ENCODE results near the gene ESF1.
"Not testable (repeated sequence)": the region's sequence is repeated elsewhere in the genome, so short reads cannot be mapped to it uniquely, and the experiment has no call there.

ESF1 gene

DNA sequence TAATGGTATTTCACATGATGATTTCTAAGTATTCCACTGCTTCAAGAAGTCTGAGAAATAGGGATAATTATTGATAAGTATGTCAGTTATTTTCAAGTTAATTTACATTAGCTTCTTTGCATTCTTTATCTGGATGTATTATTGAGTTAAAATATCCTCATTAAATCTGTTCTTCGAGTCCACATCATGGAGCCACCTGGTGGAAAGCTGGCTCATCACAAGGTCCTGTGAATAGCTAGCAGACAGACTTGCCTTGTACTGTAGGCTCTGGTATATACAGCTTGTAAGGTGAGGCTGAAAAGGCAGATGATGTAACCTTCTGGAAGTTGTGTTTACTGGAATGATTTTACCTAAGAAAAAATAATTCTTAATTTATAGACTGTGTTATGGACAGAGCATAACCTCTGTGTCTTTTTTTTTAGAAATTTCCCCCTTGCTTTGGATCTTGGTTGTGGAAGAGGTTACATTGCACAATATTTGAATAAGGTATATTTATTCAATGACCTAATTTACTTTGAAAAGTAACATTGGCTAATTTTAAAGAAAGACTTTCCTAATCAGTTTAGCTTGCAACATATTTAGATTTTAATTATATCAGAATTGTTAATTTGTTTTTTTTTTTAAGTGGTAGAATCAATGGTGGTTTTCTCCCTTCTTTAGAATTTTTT, 3.6 kb upstream of the ESF1 start:
- peak; percentile 24 to 44 for DNase-seq

DNA sequence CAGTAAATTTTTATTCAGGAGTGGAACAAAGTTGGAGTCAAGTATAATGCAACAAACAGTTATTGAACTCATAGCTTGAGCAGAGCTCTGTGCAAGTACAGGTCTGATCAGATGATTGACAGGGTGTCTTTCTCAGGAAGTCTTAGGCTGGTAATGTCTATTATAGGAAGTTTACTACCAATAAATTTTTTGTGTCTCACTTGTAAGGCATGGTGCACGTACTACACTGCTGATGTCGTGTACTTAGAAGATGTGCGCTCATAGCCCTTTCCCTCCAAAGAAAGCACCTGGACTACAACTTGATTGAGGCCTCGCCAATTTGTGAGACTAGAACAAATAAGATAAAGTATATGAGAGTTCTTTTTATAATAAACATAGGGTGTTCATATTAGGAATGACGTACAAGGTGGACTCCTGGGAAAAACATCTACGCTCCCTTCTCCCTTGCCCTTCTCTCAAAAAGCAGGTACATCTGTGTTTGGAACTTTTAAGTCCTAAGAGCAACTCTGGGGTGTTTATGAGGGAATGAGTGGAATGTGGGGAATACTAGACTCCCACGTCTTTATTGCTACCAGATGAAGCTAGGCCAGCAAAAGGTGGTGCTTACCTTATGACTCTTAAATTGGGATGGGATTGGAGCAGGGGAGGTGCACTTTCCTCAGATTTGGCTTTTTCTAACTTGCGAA, 1.6 kb upstream of the ESF1 start:
- no peak for DNase-seq

DNA sequence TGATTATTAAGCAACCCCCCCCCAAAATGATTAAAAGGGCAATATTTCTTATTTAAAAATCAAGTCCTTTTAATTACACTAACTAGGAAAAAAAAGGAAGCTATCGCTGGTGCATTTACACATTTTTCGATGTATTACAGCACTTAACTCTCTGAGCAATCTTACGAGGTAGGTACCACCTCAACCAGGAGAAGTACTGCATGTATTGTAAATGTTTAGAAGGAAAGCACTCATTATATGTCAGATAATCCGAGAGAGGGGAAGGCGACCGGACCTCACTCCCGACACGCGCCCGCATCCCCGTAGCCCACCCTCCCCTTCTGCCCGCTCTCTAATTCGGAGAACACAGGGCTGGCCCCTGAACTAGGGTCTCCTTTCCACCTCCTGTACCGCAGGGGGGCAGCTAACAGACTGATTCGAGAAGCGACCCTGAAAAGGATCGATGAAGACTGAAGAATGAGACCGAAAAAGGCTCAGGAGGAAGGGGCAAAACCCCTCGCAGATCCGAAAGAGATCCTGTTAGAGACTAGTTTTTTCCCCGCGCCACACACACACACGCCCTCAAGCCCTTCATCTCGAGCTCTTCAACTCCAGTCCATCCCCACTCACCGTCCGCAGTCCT, 337 bp downstream of the ESF1 start:
- no peak for DNase-seq

DNA sequence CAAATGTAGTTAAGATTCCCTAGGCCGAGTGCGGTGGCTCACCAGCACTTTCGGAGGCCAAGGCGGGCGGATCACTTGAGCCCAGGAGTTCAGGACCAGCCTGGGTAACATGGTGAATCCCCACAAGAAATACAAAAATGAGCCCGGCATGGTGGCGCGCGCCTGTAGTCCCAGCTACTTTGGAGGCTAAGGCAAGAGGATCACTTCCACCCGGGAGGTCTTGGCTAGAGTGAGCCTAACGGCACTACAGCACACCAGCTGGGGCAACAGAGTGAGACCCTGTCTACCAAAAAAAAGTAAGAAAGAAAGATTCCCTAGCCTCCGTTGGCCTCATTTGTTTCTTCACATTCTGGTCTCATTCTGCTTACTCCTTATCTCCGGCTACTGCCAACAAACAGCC, 1.2 kb downstream of the ESF1 start:
- no peak for DNase-seq

DNA sequence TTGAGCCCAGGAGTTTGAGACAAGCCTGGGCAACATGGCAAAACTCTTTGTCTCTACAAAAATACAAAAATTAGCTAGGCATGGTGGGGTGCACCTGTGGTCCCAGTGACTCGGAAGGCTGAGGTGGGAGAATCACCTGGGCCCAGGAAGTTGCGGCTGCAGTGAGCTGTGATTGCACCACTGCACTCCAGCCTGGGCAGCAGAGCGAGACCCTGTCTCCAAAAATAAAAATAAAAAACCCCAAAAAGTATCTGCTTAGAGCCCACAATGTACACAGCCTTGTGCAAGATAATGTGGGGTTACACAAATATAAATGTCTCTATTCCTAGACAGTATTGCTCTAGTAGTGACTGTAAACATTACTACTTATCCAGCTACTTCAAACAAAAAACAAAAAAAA, 5.9 kb downstream of the ESF1 start:
- DNase-seq = no peak

DNA sequence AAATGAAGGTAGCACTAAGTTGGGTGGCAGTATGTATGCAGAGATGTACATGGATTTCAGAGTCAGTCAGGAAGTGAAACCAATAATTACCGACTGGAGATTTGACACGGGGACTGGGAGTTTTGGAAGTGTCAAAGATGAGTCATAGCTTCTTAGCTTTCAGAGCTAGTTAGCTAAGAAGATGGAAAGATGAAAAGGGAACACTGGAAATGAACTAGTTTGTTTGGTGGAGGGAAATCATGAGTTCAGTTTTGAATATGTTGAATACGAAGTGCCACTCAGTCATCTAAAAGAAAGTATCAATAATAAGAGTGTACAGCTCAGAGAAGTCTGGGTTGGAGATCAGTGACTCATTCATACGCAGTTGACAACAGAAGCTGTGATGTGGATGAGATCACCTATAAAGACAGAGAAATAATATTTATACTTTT, 7.5 kb downstream of the ESF1 start:
- DNase-seq = no peak

DNA sequence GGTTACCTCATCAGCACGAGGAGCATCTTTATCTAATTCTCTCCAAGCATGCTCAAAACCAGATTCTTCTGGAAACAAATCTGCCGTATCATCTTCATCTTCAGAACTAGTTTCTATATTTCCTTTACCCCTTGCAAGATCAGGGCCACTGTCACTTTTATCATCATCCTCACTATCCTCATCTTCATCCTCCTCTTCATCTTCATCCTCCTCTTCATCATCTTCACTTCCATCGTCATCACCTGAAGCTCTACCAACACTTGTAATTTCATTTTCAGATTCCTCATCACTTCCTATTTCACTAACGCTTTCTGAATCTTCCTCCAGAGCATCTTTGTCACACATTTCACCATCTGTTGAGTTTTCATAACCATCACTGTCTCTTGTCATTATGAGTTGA, 8.9 kb downstream of the ESF1 start:
- DNase-seq = no peak

DNA sequence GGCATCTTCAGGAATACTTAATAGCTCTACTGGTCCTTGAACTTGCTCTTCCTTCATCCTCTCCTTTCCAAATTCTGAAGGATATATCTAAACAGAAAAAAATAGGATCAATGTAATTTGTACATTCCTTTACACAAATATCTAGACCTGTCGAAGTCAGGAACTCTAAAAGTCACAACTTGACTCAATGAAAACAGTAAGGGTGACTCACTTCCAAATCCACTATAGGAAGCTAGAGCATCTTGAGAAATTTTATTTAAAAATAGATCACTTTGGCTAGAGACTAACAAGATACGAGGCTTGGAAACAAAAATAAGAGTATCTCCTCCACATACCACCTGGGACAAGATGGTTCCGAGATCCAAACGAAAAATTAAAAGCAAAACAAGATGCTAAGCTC, 12.2 kb downstream of the ESF1 start:
- no peak for DNase-seq

DNA sequence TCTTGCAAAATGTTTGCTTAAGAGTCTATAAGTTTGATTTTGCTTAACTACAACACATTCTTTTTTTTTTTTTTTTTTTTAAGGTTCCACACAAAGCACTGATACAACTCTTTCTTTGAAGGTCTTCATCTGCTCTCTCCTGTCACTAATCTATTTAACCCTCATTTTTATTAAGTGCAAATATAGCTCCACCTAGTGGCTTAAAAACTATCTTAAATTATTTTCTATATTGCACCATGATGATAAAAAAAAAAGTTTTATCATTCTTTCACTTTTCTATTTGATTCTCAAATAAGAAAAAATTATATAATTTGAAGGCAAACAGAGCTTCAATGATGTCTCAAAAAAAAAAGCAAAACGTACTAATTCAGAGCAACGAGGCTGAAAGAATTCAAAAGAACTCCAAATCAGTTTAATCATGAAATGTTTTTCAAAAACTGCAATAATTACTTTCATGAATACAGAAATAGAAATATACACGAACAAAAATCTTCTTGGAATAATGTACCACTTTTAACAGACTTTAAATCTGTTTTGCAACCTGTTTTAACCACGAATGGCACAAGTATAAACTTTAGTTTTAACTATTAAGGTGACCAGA, 12.8 kb downstream of the ESF1 start:
- peak; percentile 20 to 43 for DNase-seq

DNA sequence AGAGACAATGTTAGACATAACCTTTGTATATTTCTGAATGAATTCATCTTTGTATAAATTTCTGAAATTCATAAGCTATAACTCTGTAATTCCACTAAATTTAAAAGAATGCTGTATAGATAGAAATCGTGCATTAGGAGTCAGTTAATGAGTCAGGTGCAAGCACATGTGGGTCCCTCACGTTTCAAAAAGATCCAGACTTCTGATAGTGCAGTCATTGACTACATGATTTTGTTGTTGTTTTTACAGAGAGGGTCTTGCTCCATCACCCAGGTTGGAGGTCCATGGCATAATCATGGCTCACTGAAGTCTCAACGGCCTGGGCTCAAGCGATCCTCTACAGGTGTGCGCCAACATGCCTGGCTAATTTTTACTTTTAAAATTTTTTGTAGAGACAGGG, 14.6 kb downstream of the ESF1 start:
- DNase-seq = no peak

DNA sequence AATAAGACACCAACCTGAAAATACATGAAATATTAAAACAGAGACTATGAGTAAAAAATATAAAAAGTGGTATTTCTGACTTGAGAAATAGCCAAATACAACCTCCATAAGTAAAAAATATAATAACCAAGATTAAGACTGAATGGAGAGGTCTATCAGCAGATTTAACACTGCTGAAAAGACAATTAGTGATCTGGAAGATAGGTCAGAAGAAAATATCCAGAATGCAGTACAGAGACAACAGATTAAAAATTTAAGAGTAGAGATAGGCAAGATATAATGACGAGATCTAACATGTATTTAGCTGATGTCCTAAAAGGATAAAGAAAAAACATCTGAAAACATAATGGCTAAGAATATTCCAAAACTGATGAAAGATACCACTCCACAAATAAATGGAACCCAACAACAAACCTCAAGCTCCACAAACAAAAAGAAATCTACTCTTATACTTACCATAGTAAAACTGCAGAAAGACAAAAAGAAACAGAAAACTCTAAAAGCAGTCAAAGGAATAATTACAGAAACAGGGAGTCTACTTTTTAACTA, 18.8 kb downstream of the ESF1 start:
- no peak for DNase-seq

DNA sequence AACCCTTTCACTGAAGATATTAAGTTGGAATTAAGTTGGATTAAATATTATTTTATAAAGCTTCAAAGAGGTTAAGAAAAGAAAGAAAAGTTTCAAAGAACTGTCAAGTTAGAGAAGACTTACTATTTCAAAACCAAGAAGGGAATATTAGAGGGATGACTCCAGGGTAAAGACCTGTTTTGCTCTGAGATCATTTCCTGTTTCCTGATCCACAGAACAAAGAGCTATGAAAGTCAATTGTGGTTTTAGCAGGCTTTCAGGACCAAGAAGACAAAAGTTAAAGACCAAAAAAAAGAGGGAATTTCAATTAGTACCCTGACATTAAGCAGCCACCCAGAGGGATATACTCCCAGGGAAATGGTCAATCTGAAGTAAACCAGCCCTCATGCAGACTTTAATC, 19.4 kb downstream of the ESF1 start:
- DNase-seq = no peak

DNA sequence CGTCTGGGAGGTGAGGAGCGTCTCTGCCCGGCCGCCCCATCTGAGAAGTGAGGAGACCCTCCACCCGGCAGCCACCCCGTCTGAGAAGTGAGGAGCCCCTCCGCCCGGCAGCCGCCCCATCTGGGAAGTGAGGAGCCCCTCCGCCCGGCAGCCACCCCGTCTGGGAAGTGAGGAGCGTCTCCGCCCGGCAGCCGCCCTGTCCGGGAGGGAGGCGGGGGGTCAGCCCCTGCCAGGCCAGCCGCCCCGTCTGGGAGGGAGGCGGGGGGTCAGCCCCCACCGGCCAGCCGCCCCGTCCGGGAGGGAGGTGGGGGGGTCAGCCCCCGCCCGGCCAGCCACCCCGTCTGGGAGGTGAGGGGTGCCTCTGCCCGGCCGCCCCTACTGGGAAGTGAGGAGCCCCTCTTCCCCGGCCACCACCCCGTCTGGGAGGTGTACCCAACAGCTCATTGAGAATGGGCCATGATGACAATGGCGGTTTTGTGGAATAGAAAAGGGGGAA, 24.2 kb downstream of the ESF1 start:
- not testable (repeated sequence) for DNase-seq

DNA sequence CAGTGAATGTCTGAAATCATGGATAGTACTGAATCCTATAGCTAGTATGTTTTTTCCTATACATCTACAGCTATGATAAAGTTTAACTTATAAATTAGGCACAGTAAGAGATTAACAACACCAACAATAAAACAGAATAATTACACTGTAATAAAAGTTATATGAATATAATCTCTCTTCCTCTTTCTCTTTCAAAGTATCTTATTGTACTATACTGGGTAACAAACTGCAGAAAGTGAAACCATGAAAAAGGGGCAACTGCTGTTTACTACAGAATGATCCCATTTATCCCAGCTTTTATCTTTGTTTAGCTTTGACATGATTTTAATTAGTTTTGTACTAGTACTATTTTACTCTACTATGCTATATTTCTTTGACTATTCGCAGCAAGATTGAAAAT, 25.8 kb downstream of the ESF1 start:
- DNase-seq = no peak

DNA sequence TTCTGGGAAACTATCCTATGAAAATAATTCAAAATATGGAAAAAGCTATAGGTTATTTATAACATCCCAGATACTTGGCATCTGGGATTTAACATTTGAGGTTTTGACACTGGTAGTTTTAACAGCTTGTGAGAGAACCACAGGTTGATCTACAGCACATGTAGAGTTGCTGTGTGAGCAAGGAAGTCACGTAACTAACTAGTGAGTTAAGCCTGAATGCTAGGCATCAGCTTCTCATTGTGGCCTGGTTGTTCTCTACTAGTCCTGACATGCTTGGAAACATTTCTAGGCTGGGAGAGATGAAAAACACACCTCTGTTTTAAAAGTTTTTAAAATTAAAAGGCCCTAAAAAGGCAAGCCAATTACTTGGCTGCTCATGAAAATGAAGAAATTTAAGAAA, 28.2 kb downstream of the ESF1 start:
- DNase-seq = no peak

DNA sequence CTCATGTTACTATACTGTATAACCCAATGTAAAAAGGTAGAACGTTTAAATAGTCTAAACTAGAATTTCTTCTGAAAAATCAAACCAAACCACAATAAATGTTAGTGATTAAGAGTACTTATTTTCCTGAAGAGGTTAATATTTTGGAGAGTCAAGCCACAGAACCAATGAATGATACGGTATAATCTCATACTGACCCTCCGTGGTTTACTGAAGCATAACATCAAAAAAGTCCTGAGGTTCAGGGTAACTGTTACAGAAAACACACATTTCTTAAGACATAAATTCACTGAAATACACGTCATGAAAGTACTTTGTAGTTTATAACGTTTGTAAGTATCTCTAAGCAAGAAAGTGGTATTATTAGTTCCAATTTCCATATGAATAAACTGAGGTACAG, 28.9 kb downstream of the ESF1 start:
- no peak for DNase-seq

DNA sequence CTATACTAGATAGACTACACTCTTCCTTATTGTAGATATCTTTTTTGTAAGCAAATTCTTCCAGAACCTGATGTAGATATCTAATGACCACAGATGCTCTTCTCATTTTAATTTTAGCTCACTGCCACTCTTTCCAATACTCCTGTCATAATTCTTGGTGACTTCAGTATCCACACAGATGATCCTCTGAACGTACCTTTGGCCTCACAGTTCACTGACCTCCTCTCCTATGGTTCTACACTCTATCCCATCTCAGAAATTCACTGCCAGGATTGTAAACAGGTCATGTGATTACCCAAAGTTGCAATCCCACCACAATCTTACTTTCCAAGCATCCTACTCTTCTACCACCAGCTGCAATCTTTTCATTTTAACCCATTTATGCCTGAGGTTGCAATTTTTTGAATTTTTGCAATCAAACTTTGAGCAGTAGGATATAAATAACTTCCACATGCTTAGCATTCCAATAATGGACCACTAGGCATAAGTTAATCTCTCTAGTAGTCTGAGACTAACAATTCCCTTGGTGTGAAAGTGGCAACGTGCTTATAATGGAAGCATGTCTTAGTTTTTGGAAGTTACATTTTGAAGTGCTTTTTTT, 31.2 kb downstream of the ESF1 start:
- no peak for DNase-seq

DNA sequence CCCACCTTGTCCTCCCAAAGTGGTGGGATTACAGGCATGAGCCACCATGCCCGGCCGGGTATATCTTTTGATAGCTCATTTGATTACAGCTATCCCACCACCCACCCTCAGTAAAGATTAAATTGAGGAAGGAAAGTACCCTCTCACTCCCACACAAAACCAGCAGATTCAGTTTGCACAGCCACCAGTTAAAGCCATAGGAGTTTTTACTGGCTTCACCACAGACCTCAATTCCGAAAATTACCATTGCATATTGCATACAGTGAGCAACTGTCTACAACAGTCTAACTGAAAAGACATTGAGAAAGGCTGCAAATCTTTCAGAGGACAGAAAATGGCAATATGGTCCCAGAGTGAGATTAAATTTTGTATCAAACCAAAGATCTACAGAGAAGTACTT, 34.9 kb downstream of the ESF1 start:
- no peak for DNase-seq

DNA sequence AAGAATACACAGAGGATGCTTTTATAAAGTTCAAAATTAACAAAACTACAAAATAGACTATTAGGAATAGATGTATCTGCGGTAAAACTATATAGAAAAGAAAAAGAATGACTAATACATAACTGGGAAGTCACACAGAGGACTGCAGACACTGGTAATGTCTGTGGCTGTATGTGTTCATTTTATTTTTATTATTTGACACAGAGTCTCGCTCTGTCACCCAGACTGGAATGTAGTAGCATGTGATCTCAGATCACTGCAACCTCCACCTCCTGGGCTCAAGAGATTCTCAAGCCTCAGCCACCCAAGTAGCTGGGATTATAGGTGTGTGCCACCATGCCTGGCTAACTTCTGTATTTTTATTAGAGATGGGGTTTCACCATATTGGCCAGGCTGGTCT, 38.9 kb downstream of the ESF1 start:
- no peak for DNase-seq

DNA sequence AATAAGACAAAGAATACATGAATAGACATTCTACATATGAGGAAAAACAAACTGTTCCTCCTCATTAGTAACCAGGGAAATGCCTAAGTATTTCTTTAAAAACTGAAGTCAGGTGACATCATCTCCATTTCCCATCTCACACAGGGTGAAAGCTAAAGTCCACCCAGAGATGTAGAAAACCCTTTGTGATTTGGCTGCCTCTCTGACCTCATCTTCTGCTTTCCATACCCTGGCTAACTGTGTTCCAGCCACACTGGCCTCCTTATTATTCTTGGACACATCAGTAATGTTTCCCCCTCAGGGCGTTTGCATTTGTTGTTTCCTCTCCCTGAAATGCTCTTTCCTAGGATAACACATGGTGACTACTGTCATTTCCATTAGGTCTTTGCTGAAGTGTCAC, 40.4 kb downstream of the ESF1 start:
- no peak for DNase-seq

DNA sequence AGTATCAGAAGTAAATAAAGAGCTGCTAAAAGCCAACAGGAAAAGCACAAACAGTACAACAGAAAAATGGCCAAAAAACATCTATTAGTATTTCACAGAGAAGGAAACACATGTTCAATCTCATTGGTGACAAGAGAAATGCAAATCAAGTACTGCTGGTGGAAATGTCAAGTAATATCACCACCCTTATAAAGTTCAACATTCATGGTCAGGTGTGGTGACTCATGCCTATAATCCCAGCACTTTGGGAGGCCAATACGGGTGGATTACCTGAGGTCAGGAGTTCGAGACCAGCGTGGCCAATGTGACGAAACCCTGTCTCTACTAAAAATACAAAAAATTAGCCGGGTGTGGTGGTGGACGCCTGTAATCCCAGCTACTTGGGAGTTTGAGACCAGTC, 42.8 kb downstream of the ESF1 start:
- DNase-seq = no peak

DNA sequence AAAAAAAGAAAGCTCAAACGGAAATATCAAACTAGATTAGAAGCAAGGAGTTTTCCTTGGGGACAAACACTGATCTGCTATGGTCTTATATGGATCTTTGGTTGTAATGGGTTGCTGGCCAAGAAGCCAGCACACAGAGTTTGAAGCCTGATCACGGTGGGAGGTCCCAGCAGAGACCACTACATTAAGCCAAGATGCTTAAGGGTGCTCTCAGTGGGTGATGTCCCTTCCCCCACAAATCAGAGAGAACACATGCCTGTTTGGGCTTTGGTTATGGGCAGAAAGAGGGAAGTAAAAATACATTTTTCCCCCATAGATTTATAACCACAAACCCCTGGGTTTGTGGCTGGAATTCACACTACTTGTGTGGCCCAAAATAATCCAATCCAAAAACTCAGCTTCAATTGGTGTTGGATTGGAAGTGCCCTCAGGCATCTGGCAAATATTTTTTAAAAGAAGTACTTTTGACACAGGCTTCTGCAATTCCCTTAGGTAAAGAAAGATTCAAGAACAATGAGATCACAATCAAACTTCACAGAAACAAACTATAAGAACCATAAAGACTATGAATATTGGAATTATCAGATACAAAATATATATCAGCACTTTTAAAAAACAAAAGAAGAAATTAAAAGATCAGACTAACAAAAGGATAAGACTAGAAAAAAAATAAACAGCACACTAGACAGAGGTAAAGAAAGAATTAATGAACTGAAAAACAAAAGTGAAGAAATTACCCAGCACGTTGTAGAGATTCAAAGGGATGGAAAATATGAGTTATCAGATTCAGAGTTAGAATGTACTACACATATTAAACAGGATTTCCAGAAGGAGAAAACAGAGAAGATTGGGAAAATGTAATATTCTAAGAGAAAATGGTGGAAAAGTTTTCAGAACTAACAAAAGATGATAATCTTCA, 44.7 kb downstream of the ESF1 start:
- no peak for DNase-seq

Data from AML-193 (cell line).